Thyroid gland (tissue), 4 donors: ENCODE measurements around the gene IL7R.

Experiments
- CTCF ChIP-seq, 6 experiments: fragments of 200-600 bp in 3 of 6; fragments of 450-650 bp in 3 of 6; sonication (generic) in 3 of 6; IDR thresholded peaks; one replicate each; pipeline ENCODE4 v1.5.1; 2016 to 2019; ENCODE audit warnings: antibody characterized with exemption in 6 of 6, mild to moderate bottlenecking in 2 of 6, inconsistent platforms in 1 of 6, moderate library complexity in 1 of 6
- POLR2A ChIP-seq, 2 donors: fragments of 450-650 bp; IDR thresholded peaks; one replicate each; pipeline ENCODE4 v1.6.1; 2017; ENCODE audit warnings: antibody characterized with exemption in 2 of 2, mild to moderate bottlenecking in 2 of 2, moderate library complexity in 1 of 2

GRCh38 chr5:35867998-35868397, 11.3 kb downstream of the IL7R start:
- TF ChIP-seq POLR2A (IDR thresholded peaks at IDR 0.05) (no peak), CTCF (IDR thresholded peaks at IDR 0.05) (no peak)
